Progenitor cell of endocrine pancreas (in vitro differentiated cells): ENCODE results near the gene BOD1L1. TPM values are rescaled to one million over a fixed set of nuclear protein-coding genes. Genes with fewer than 3 reads are reported as not detected.

Experiments used
- DNase-seq: peaks from one replicate; pipeline ENCODE4 v3.0.0; 2021; ENCODE audit warnings: low spot score; ENCODE audit not compliant: unreplicated experiment
- H3K27ac Mint-ChIP-seq: 2 replicates; pipeline ENCODE4 v1.8.0; 2021; ENCODE audit warnings: mild to moderate bottlenecking, moderate library complexity, mixed read lengths
- H3K27me3 Mint-ChIP-seq: 2 replicates; pipeline ENCODE4 v1.8.0; 2021; ENCODE audit warnings: mixed read lengths
- H3K36me3 Mint-ChIP-seq: 2 replicates; pipeline ENCODE4 v1.8.0; 2022; ENCODE audit warnings: mixed read lengths; ENCODE audit not compliant: insufficient read depth
- H3K4me1 Mint-ChIP-seq: 2 replicates; pipeline ENCODE4 v1.8.0; 2021; ENCODE audit warnings: low read depth, mixed read lengths
- H3K4me3 Mint-ChIP-seq: 2 replicates; pipeline ENCODE4 v1.8.0; 2021; ENCODE audit warnings: low read depth, mild to moderate bottlenecking, moderate library complexity, mixed read lengths
- H3K9me3 Mint-ChIP-seq: 2 replicates; pipeline ENCODE4 v1.8.0; 2021; ENCODE audit warnings: low read depth, mixed read lengths
- total RNA-seq: library from RNA; stranded (reverse); gene quantifications from 2 replicates; pipeline ENCODE4 v1.2.1, GENCODE V29; 2021
- TF ChIP-seq, protein P1 (sequence below): fragments of 200-600 bp; sonication (generic); IDR thresholded peaks from one replicate; pipeline ENCODE4 v1.5.0; 2021; ENCODE audit warnings: antibody characterized with exemption, mild to moderate bottlenecking; ENCODE audit not compliant: unreplicated experiment

Gene BOD1L1
- total RNA-seq, 1 donor from 2014 or later: 42.1 TPM

DNA sequence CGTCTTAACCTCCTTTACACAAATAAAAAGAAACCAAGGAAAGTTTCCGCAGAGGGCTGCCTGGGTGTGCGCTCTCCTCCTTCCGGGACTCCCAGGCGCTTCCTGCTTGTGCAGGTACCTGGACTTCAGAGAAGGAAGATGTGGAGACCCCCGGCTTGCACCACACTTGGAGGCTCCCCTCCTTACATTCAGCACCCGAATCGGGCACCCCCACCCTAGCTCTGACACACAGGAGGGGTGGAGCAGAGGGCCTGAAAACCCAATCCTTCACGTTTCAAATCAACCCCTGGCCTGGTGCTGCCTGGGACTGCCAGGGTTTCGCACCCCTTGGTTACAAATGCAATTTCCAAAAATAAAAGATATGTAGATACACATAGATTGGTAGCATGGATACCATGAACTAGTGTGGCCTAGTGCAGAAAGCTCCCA lies 86.3 kb downstream of the BOD1L1 start:
- no peaks in the 10 kb centered on the region for H3K36me3 Mint-ChIP-seq
- DNase-seq: no peak
- no peak overlapping the region for H3K4me3 Mint-ChIP-seq
- TF ChIP-seq, protein P1, sequence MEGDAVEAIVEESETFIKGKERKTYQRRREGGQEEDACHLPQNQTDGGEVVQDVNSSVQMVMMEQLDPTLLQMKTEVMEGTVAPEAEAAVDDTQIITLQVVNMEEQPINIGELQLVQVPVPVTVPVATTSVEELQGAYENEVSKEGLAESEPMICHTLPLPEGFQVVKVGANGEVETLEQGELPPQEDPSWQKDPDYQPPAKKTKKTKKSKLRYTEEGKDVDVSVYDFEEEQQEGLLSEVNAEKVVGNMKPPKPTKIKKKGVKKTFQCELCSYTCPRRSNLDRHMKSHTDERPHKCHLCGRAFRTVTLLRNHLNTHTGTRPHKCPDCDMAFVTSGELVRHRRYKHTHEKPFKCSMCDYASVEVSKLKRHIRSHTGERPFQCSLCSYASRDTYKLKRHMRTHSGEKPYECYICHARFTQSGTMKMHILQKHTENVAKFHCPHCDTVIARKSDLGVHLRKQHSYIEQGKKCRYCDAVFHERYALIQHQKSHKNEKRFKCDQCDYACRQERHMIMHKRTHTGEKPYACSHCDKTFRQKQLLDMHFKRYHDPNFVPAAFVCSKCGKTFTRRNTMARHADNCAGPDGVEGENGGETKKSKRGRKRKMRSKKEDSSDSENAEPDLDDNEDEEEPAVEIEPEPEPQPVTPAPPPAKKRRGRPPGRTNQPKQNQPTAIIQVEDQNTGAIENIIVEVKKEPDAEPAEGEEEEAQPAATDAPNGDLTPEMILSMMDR: no peak
- H3K4me1 Mint-ChIP-seq: peaks cover 3% of the 10 kb centered on the region
- H3K9me3 Mint-ChIP-seq: no peaks in the 10 kb centered on the region
- H3K27ac Mint-ChIP-seq: no peak overlapping the region
- H3K27me3 Mint-ChIP-seq: peaks cover 81% of the 10 kb centered on the region

DNA sequence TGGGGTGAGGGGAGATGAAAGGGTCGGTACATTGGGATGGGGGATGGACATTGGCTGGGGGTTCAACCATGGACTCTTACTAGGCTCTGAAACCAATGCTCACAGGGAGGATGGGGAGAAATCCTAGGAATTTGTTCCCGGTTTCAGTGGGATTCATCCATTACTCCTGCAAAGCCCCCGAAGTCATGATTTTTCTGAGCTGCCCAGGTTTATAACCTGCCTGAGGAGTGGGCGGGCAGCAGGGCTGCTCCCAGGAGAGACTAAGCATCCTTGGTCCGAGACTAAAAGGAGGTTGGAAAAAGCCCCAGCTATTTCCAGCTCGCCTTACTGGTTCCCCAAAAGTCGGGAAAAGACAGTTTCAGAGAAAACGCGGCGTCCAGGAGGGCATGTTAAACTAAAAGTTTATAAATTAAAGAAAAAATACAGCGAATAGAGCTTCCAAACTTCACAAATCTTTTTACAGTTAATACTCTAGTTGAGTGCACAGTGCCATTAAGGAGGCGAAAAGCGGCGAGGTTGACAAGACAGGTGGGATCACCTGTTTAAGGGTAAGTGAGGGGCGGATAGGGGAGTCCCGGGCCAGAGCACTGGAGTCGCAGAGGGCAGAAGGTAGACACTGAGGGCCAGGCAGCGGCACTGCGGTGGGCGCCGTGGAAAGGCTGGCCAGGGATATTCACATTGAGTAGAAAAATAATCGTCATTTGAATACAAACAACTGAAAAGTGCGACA lies 86.9 kb downstream of the BOD1L1 start:
- Mint-ChIP-seq H3K27ac (no peak overlapping the region), H3K9me3 (no peaks in the 10 kb centered on the region), H3K4me1 (peaks cover 3% of the 10 kb centered on the region), H3K36me3 (no peaks in the 10 kb centered on the region), H3K4me3 (no peak overlapping the region), H3K27me3 (peaks cover 83% of the 10 kb centered on the region)
- no peak for DNase-seq
- TF ChIP-seq, protein P1: no peak

DNA sequence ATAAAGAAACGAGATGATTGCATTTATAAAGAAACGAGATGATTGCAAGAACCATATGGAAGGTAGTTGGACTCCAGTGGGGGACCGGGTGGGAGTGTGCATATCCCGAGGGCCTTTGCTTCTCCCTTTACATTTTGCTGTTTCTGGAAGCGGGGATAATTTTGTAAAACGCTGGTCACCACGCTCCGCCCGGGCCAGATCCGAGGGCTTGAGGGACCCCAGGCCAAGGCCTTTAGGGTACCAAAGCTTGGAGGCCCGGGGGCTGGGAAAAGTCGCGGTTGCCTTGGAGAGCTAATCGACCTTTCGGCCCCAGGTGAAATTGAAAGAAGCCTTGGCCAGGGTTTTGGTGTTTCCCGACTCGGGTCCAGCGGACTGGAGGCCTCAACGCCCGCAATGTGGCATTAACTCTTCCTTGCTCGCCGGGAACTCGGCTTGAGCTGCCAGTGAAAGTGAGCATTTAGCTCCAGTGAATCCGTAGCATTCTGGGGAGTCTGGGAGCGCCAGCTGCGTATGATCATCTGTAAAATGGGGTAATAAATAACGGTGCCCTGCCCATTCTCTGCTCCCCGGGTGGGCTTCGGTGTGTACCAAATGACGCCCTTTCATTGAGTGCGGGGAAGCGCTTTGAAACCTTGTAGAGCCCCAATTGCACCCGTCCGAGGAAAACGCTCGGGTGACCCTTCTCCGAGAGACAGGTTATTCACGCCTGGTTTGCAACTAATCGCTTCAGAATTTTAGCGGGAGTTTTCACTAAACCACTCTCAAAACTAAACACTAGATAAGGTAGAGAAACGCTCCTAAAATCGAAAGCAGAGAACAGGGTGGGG lies 87.7 kb downstream of the BOD1L1 start:
- no peak for DNase-seq
- Mint-ChIP-seq H3K36me3 (no peaks in the 10 kb centered on the region), H3K4me1 (peaks cover 1% of the 10 kb centered on the region), H3K4me3 (no peak overlapping the region), H3K27me3 (peaks cover 84% of the 10 kb centered on the region), H3K27ac (no peak overlapping the region), H3K9me3 (no peaks in the 10 kb centered on the region)
- TF ChIP-seq, protein P1: no peak

DNA sequence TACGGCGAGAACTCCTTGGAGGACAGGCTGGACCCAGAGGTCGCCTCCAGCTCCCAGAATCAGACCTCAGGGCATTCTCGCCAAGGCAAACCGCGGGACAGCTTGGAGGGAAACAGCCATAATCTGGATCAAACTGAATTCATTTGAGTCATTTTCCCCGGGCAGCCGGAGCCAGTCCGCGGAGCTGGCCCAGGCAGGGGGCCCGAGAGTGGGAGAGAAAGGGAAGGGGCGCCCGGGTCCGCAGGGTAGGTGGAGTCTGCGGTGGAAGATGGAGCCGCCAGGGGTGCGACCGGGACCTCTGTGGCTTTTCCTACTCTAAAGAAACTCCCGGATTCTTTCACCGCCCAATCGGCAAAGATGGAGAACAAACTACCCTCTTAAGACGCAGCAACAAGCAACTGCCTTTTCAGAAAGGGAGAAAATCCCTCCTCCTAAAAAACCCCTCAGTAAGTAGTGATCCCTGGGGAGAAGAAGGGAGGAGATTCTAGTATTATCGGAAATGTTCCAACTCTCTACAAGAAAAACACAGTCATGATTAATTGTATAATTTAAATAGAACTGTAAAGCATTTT lies 88.4 kb downstream of the BOD1L1 start:
- Mint-ChIP-seq H3K9me3 (no peaks in the 10 kb centered on the region), H3K4me1 (peaks cover 1% of the 10 kb centered on the region), H3K27me3 (peaks cover 91% of the 10 kb centered on the region), H3K36me3 (no peaks in the 10 kb centered on the region), H3K27ac (no peak overlapping the region), H3K4me3 (no peak overlapping the region)
- TF ChIP-seq, protein P1: no peak
- no peak for DNase-seq

DNA sequence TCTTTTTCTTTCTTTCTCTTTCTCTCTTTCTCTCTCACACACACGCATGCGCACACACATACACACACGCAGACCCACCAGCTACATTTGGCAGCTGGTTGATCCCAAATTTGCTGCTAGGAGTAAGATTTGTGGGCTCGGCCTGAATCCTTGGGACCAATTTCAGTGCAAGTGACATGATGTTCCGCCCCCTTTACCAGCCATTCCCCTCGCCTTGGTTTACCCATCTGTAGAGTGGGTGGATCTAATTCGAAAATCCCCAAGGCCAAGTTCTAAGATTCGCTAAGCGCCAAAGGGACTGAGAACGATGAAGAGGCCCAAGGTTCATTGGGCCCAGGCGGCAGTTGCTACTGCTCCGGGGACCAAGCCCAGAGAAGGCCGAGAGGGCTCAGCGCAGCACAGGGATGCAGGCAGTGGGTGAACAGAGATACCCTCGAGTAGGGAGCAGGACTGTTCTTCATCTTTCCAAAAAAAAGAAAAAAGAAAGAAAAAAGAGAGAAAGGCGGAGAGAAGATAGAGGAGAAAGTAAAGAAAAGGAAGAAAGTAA lies 89.0 kb downstream of the BOD1L1 start:
- Mint-ChIP-seq H3K27ac (no peak overlapping the region), H3K4me3 (no peak overlapping the region), H3K36me3 (no peaks in the 10 kb centered on the region), H3K27me3 (peaks cover 95% of the 10 kb centered on the region), H3K4me1 (peaks cover 1% of the 10 kb centered on the region), H3K9me3 (no peaks in the 10 kb centered on the region)
- TF ChIP-seq, protein P1: no peak
- no peak for DNase-seq
